Keratinocyte (primary cell): ENCODE data around the gene FHIT. TPM values are rescaled to one million over a fixed set of nuclear protein-coding genes. Genes with fewer than 3 reads are reported as not detected.

Source experiments
- DNase-seq: peaks from one replicate; pipeline ENCODE4 v3.0.0-alpha.2; 2011; ENCODE audit warnings: low read depth, missing footprints, low spot score
- FAIRE-seq: peaks from 2 replicates; lab custom pipeline; 2011; peaks lifted over from hg19 to GRCh38; lab: Jason Lieb, UNC
- H2AFZ ChIP-seq: 2 replicates; pipeline ENCODE4 v1.6.0; 2012; ENCODE audit warnings: low read length, control low read depth, inconsistent platforms; ENCODE audit not compliant: control insufficient read depth
- H3K27ac ChIP-seq: 2 replicates; pipeline ENCODE4 v1.5.1; 2011; ENCODE audit warnings: low read length; ENCODE audit not compliant: control insufficient read depth, insufficient read depth
- H3K27me3 ChIP-seq: 3 replicates; pipeline ENCODE4 v1.6.0; 2011; ENCODE audit warnings: low read length; ENCODE audit not compliant: control insufficient read depth, insufficient read depth; ENCODE audit errors: extremely low read depth
- H3K36me3 ChIP-seq, 2 experiments: 2 replicates in 1 of 2; 3 replicates in 1 of 2; pipeline ENCODE4 v1.5.1; 2011; ENCODE audit warnings: low read length in 2 of 2, mild to moderate bottlenecking in 1 of 2; ENCODE audit not compliant: control insufficient read depth in 2 of 2, insufficient read depth in 2 of 2; ENCODE audit errors: extremely low read depth in 1 of 2
- H3K4me1 ChIP-seq: 3 replicates; pipeline ENCODE4 v1.5.1; 2011; ENCODE audit warnings: low read length; ENCODE audit not compliant: control insufficient read depth, insufficient read depth; ENCODE audit errors: extremely low read depth
- H3K4me2 ChIP-seq: 3 replicates; pipeline ENCODE4 v1.6.0; 2011; ENCODE audit warnings: low read depth, low read length; ENCODE audit not compliant: control insufficient read depth, insufficient read depth; ENCODE audit errors: extremely low read depth
- H3K4me3 ChIP-seq, 3 experiments: fragments of 200-600 bp in 1 of 3; sonication (generic) in 1 of 3; 2 replicates in 2 of 3; 3 replicates in 1 of 3; pipeline ENCODE4 v1.5.1; 2011 to 2016; ENCODE audit warnings: low read length in 3 of 3, mild to moderate bottlenecking in 3 of 3, control low read depth in 2 of 3, inconsistent platforms in 1 of 3, low read depth in 1 of 3, mixed read lengths in 1 of 3, mixed run types in 1 of 3, moderate library complexity in 1 of 3; ENCODE audit not compliant: control insufficient read depth in 2 of 3, insufficient read depth in 2 of 3; ENCODE audit errors: extremely low read depth in 1 of 3
- H3K79me2 ChIP-seq: 2 replicates; pipeline ENCODE4 v1.6.0; 2012; ENCODE audit warnings: low read length; ENCODE audit not compliant: control insufficient read depth, insufficient read depth
- H3K9ac ChIP-seq: 3 replicates; pipeline ENCODE4 v1.6.0; 2011; ENCODE audit warnings: low read length; ENCODE audit not compliant: control insufficient read depth, insufficient read depth; ENCODE audit errors: extremely low read depth
- H3K9me1 ChIP-seq: 3 replicates; pipeline ENCODE4 v1.6.0; 2011; ENCODE audit warnings: low read length; ENCODE audit not compliant: control insufficient read depth, insufficient read depth; ENCODE audit errors: extremely low read depth
- H3K9me3 ChIP-seq: 2 replicates; pipeline ENCODE4 v1.5.1; 2012; ENCODE audit warnings: low read depth, low read length; ENCODE audit not compliant: control insufficient read depth
- H4K20me1 ChIP-seq: 3 replicates; pipeline ENCODE4 v1.6.0; 2011; ENCODE audit warnings: low read length; ENCODE audit not compliant: control insufficient read depth, insufficient read depth; ENCODE audit errors: extremely low read depth
- CTCF ChIP-seq, 3 experiments: IDR thresholded peaks in 1 of 3; conservative IDR thresholded peaks in 1 of 3; optimal IDR thresholded peaks in 1 of 3; 2 replicates in 2 of 3; 3 replicates in 1 of 3; pipeline versions ENCODE3 to v1.5.1; 2011; ENCODE audit warnings: low read length in 3 of 3, mild to moderate bottlenecking in 3 of 3, moderate library complexity in 2 of 3, control low read depth in 1 of 3, inconsistent platforms in 1 of 3; ENCODE audit not compliant: insufficient read depth in 2 of 3; ENCODE audit errors: extremely low read depth in 1 of 3
- EZH2 ChIP-seq: IDR thresholded peaks from one replicate; pipeline ENCODE4 v1.6.1; 2012; ENCODE audit warnings: inconsistent platforms, mild to moderate bottlenecking, low read length, moderate library complexity
- dilution Hi-C: fragments of 300-500 bp; cut with MboI; formaldehyde crosslinking; loops from one replicate; pipeline ENCODE4 v1.7.0; 2020; ENCODE audit warnings: low sequenced_read_pairs; ENCODE audit not compliant: extremely low pct_ligation_motif_present
- polyA plus RNA-seq, 5 experiments: library from polyadenylated mRNA; depleted of rRNA in 3 of 5; stranded (reverse) in 3 of 5; stranded (forward) in 1 of 5; unstranded in 1 of 5; fragments of >200 nt; gene quantifications; 1 replicate in 1 of 5; 2 replicates in 3 of 5; 3 replicates in 1 of 5; pipeline versions ENCODE4 v1.2.1 to v1.2.3, GENCODE V29; 2011 to 2012; ENCODE audit warnings: missing spikeins in 2 of 5, low read depth in 1 of 5, low replicate concordance in 1 of 5

FHIT gene
- polyA plus RNA-seq, 1 donor (not counting 4 experiments of a cell fraction or from before 2014, with no cell fraction given), result 2.2 TPM

- no peak overlapping the region for H3K27ac ChIP-seq
- no peaks in the 10 kb centered on the region for H3K4me1 ChIP-seq
- DNase-seq (no peak), FAIRE-seq (no peak)
- no peaks in the 10 kb centered on the region for H3K36me3 ChIP-seq
- H3K27me3 ChIP-seq, result no peaks in the 10 kb centered on the region
- no peaks in the 10 kb centered on the region for H3K9me3 ChIP-seq
- TF ChIP-seq CTCF (optimal IDR thresholded peaks at IDR 0.05 in 1 of 3, IDR thresholded peaks at IDR 0.05 in 1 of 3, conservative IDR thresholded peaks at IDR 0.05 in 1 of 3; ENCODE audit: extremely low read depth in 1 of 3, insufficient read depth in 2 of 3, low read length in 3 of 3), result no peak
- TF ChIP-seq EZH2, result no peak
- dilution Hi-C loops, result no loop called here
- H3K79me2 ChIP-seq, result no peaks in the 10 kb centered on the region
- no peaks in the 10 kb centered on the region for H3K9me1 ChIP-seq
- H2AFZ ChIP-seq, result no peak overlapping the region
- H4K20me1 ChIP-seq, result no peaks in the 10 kb centered on the region
- H3K4me2 ChIP-seq, result no peak overlapping the region
- no peak overlapping the region for H3K9ac ChIP-seq
- H3K4me3 ChIP-seq, result no peak overlapping the region
Measured at GRCh38 chr3:60788185-60788584, 463.1 kb downstream of the FHIT start.

DNA sequence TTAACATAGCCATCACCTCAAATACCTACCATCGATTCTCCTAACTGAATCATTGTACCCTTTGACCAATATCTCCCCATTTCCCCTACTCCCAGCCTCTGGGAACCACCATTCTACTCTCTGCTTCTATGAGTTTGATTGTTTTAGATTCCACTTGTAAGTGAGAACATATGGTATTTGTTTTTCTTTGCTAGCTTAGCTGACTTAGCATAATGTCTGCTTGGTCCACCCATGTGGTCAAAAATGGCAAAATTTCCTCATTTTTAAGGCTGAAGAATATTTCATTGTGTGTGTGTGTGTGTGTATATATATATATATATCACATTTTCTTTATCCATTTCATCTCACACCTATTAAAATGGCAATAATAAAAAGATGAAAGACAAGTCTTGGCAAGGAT lies 469.3 kb downstream of the FHIT start:
- DNase-seq, result no peak
- Histone ChIP-seq H4K20me1 (no peaks in the 10 kb centered on the region), H3K4me2 (no peak overlapping the region), H3K36me3 (no peaks in the 10 kb centered on the region), H3K4me1 (no peaks in the 10 kb centered on the region), H3K79me2 (no peaks in the 10 kb centered on the region), H3K4me3 (no peak overlapping the region), H3K27me3 (no peaks in the 10 kb centered on the region), H3K27ac (no peak overlapping the region), H3K9me1 (no peaks in the 10 kb centered on the region), H3K9ac (no peak overlapping the region), H2AFZ (no peak overlapping the region), H3K9me3 (peaks cover 3% of the 10 kb centered on the region)
- dilution Hi-C loops, result no loop called here
- TF ChIP-seq EZH2, result no peak
- TF ChIP-seq CTCF (optimal IDR thresholded peaks at IDR 0.05 in 1 of 3, IDR thresholded peaks at IDR 0.05 in 1 of 3, conservative IDR thresholded peaks at IDR 0.05 in 1 of 3; ENCODE audit: extremely low read depth in 1 of 3, insufficient read depth in 2 of 3, low read length in 3 of 3), result no peak
- FAIRE-seq, result no peak
